GM10248 (cell line): ENCODE data around the gene COL16A1.

Experiments
- CTCF ChIA-PET: fragments of 300-600 bp; sonication (Branson Sonifier 250); formaldehyde crosslinking; extraction: SDS; loops from one replicate; lab custom pipeline; 2021; ENCODE audit warnings: antibody characterized with exemption; lab: Yijun Ruan, JAX
- POLR2A ChIA-PET: fragments of 350-650 bp; sonication (Branson Sonifier 250); formaldehyde crosslinking; extraction: SDS; loops from one replicate; lab custom pipeline; 2020; ENCODE audit warnings: antibody characterized with exemption; lab: Yijun Ruan, JAX
- DNase-seq: peaks from one replicate; pipeline ENCODE4 v3.0.0; 2012; ENCODE audit errors: extremely low spot score
- TF ChIP-seq, protein P1 (sequence below): IDR thresholded peaks from 2 replicates; pipeline ENCODE4 v1.5.1; 2012; ENCODE audit warnings: mild to moderate bottlenecking, low read depth; ENCODE audit errors: extremely low read depth, missing control alignments, control extremely low read depth

The COL16A1 gene

GRCh38 chr1:31655104-31655503 is 48.7 kb downstream of the COL16A1 start:
- no peak for DNase-seq
- TF ChIP-seq, protein P1, sequence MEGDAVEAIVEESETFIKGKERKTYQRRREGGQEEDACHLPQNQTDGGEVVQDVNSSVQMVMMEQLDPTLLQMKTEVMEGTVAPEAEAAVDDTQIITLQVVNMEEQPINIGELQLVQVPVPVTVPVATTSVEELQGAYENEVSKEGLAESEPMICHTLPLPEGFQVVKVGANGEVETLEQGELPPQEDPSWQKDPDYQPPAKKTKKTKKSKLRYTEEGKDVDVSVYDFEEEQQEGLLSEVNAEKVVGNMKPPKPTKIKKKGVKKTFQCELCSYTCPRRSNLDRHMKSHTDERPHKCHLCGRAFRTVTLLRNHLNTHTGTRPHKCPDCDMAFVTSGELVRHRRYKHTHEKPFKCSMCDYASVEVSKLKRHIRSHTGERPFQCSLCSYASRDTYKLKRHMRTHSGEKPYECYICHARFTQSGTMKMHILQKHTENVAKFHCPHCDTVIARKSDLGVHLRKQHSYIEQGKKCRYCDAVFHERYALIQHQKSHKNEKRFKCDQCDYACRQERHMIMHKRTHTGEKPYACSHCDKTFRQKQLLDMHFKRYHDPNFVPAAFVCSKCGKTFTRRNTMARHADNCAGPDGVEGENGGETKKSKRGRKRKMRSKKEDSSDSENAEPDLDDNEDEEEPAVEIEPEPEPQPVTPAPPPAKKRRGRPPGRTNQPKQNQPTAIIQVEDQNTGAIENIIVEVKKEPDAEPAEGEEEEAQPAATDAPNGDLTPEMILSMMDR, result no peak
- ChIA-PET CTCF (interaction anchor here (0.7 kb wide), 1 partner anchor 134 kb away, joined by 3 read pairs; no protein-coding TSS in a partner anchor), POLR2A (no interaction called here)

DNA sequence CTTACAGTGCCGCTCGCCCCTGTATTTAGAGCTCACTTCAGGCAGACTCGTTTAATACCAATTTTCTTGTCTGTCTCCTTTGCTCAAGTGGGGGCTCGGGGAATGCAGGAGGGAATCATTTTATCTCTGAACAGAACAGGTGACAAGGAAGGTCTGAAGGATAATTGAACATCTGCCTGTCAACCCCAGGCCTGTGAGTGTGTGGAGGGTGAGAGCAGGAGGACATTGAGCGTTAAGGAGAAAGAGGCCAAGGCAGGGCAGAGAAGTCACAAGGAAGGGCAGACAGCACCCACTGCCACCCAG is 49.4 kb downstream of the COL16A1 start:
- TF ChIP-seq, protein P1, result no peak
- ChIA-PET CTCF (no interaction called here), POLR2A (no interaction called here)
- no peak for DNase-seq

- TF ChIP-seq, protein P1, result no peak
- no peak for DNase-seq
- CTCF ChIA-PET, result no interaction called here
- POLR2A ChIA-PET, result no interaction called here
Measured at GRCh38 chr1:31653717-31654473, 49.9 kb downstream of the COL16A1 start.

DNA sequence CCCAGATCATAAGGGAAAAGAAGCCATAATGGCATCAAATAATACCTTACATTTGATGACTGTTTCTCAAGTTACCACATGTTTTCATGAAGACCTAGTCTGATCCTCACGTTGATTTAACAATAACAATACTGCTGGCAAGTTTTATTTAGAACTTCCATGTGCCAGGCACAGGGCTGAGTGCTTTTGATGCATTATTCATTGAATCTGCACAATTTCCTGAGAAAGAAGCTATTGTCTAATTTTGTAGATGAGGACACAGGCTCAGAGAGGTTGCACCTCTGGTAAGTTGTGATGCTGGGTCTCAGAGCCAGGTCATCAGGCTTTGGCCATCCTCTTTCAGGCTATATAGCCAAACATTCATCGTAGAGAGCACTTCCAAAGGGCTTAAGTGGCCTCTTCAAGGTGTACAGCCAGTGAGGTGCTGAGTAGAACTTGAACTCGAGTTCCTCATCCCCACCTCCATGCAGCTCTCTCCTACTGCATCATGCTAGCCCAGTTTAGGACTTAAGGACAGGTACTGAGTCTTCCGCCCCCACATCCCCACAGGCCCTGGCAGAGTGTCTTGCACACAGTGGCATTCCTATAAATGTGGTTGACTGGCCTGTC is 50.8 kb downstream of the COL16A1 start:
- ChIA-PET POLR2A (no interaction called here), CTCF (interaction anchor here (1.1 to 4.3 kb wide), 2 partner anchors 11 to 20 kb away, joined by 3 to 22 read pairs; no protein-coding TSS in a partner anchor)
- DNase-seq, result no peak
- TF ChIP-seq, protein P1, result no peak

DNA sequence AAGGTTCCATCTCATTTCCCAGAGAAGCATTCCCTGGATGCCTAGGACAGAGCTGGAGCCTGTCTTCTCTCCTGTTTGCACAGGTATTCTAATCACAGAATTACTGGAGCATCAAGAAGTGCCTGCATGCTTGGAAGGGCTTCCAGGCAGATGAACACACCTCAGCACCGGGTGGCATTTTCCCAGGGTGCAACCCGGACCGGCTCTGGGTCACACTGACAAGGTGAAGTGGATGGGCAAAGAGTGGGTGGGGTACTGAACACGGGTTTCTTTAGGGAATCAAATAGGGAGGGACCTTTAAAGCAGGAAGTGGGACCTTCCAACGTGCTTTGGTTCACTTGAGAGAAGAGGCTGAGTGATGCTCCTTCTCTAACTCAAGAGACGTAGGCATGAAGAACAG is 52.1 kb downstream of the COL16A1 start:
- CTCF ChIA-PET, result interaction anchor here (1.0 to 4.3 kb wide), 6 partner anchors 10 to 138 kb away, joined by 3 to 22 read pairs (median 5); no protein-coding TSS in a partner anchor
- TF ChIP-seq, protein P1, result no peak
- no peak for DNase-seq
- POLR2A ChIA-PET, result no interaction called here

DNA sequence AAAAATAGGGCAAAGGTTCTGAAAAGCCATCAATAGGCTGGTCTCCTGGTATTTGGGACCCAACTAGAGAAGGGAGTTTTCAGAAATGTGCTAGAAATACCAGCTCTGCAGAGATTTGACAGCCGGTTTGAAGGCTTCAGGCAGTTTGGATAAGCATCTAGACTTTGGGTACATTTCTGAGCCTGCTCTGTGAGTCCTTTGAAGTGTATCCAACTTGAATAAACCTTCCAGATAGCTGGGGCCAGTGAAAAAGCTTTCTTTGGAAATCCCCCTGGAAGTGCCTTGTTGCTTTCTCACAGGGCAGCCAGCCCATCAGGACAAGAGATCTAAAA is 52.8 kb downstream of the COL16A1 start:
- TF ChIP-seq, protein P1, result no peak
- ChIA-PET CTCF (interaction anchor here (1.0 to 4.3 kb wide), 8 partner anchors 10 to 138 kb away, joined by 3 to 22 read pairs (median 4); no protein-coding TSS in a partner anchor), POLR2A (no interaction called here)
- no peak for DNase-seq
